HUES64 (cell line): ENCODE data around the gene MAP3K1.

Experiments used
- H3K27ac ChIP-seq: 2 replicates; pipeline ENCODE4 v1.7.0; 2013; ENCODE audit warnings: low read depth, low read length, inconsistent platforms
- H3K27me3 ChIP-seq: 2 replicates; pipeline ENCODE4 v1.6.1; 2013; ENCODE audit warnings: mild to moderate bottlenecking, low read length; ENCODE audit not compliant: insufficient read depth
- H3K36me3 ChIP-seq: 2 replicates; pipeline ENCODE4 v1.6.1; 2013; ENCODE audit warnings: mild to moderate bottlenecking, low read length; ENCODE audit not compliant: insufficient read depth
- H3K4me1 ChIP-seq: 2 replicates; pipeline ENCODE4 v1.6.1; 2013; ENCODE audit warnings: mild to moderate bottlenecking, low read length, moderate library complexity; ENCODE audit not compliant: insufficient read depth
- H3K4me3 ChIP-seq: 2 replicates; pipeline ENCODE4 v1.5.1; 2013; ENCODE audit warnings: mild to moderate bottlenecking, low read length, moderate library complexity
- H3K9ac ChIP-seq: 2 replicates; pipeline ENCODE4 v1.6.1; 2013; ENCODE audit warnings: mild to moderate bottlenecking, low read depth, low read length
- H3K9me3 ChIP-seq: 2 replicates; pipeline ENCODE4 v1.6.1; 2013; ENCODE audit warnings: low read depth, low read length; ENCODE audit not compliant: insufficient read depth
- WGBS: fragments of 150-250, 120-280 bp; methylation state at CpG from one replicate; pipeline ENCODE4 v1.1.7; 2013; ENCODE audit warnings: missing lambda C conversion rate; 5-methylcytosine and 5-hydroxymethylcytosine counted together

Gene MAP3K1

GRCh38 chr5:56801256-56801655, 14.1 kb upstream of the MAP3K1 start:
- H3K4me3 ChIP-seq, result no peak overlapping the region
- 87% methylated on average over 3 of the region's 3 CpGs for WGBS

GRCh38 chr5:56802205-56802604, 13.1 kb upstream of the MAP3K1 start:
- WGBS, result 73% methylated on average over 2 of the region's 2 CpGs
- H3K27ac ChIP-seq, result no peak overlapping the region
- no peak overlapping the region for H3K9ac ChIP-seq
- H3K27me3 ChIP-seq, result no peaks in the 10 kb centered on the region
- no peaks in the 10 kb centered on the region for H3K4me1 ChIP-seq
- no peaks in the 10 kb centered on the region for H3K36me3 ChIP-seq
- no peaks in the 10 kb centered on the region for H3K9me3 ChIP-seq
- no peak overlapping the region for H3K4me3 ChIP-seq

More at GRCh38 chr5:56801256-56801655, 14.1 kb upstream of the MAP3K1 start:
- Histone ChIP-seq H3K9ac (no peak overlapping the region), H3K36me3 (no peaks in the 10 kb centered on the region), H3K4me1 (no peaks in the 10 kb centered on the region), H3K9me3 (no peaks in the 10 kb centered on the region), H3K27ac (no peak overlapping the region), H3K27me3 (no peaks in the 10 kb centered on the region)

- no peak overlapping the region for H3K4me3 ChIP-seq
- H3K27ac ChIP-seq, result no peak overlapping the region
- H3K4me1 ChIP-seq, result no peaks in the 10 kb centered on the region
- no peak overlapping the region for H3K9ac ChIP-seq
- no peaks in the 10 kb centered on the region for H3K36me3 ChIP-seq
- no peaks in the 10 kb centered on the region for H3K27me3 ChIP-seq
- WGBS, result 95% methylated on average over 2 of the region's 2 CpGs
- H3K9me3 ChIP-seq, result no peaks in the 10 kb centered on the region
Measured at GRCh38 chr5:56803025-56803424, 12.3 kb upstream of the MAP3K1 start.

GRCh38 chr5:56803894-56804293, 11.5 kb upstream of the MAP3K1 start:
- WGBS, result 71% methylated on average over 1 of the region's 1 CpG
- H3K4me3 ChIP-seq, result no peak overlapping the region
- H3K36me3 ChIP-seq, result no peaks in the 10 kb centered on the region
- H3K27ac ChIP-seq, result no peak overlapping the region
- H3K4me1 ChIP-seq, result no peaks in the 10 kb centered on the region
- H3K27me3 ChIP-seq, result no peaks in the 10 kb centered on the region
- no peak overlapping the region for H3K9ac ChIP-seq
- no peaks in the 10 kb centered on the region for H3K9me3 ChIP-seq

- WGBS, result 87% methylated on average over 4 of the region's 5 CpGs
- H3K4me1 ChIP-seq, result no peaks in the 10 kb centered on the region
Measured at GRCh38 chr5:56807679-56808078, 7.7 kb upstream of the MAP3K1 start.

GRCh38 chr5:56808211-56808610, 7.1 kb upstream of the MAP3K1 start:
- no peak overlapping the region for H3K9ac ChIP-seq
- WGBS, result 90% methylated on average over 2 of the region's 4 CpGs
- H3K4me1 ChIP-seq, result 0 out of 2 replicates have a peak, but pooled peaks cover 1% of the 10 kb centered on the region
- H3K27ac ChIP-seq, result no peak overlapping the region
- no peaks in the 10 kb centered on the region for H3K9me3 ChIP-seq
- peaks cover 12% of the 10 kb centered on the region for H3K27me3 ChIP-seq
- H3K4me3 ChIP-seq, result no peak overlapping the region
- no peaks in the 10 kb centered on the region for H3K36me3 ChIP-seq

More at GRCh38 chr5:56807679-56808078, 7.7 kb upstream of the MAP3K1 start:
- H3K27ac ChIP-seq, result no peak overlapping the region
- no peaks in the 10 kb centered on the region for H3K36me3 ChIP-seq
- peaks cover 7% of the 10 kb centered on the region for H3K27me3 ChIP-seq
- no peaks in the 10 kb centered on the region for H3K9me3 ChIP-seq
- H3K4me3 ChIP-seq, result no peak overlapping the region
- no peak overlapping the region for H3K9ac ChIP-seq

GRCh38 chr5:56810826-56811225, 4.5 kb upstream of the MAP3K1 start:
- WGBS, result 94% methylated on average over 1 of the region's 1 CpG
- no peaks in the 10 kb centered on the region for H3K36me3 ChIP-seq
- H3K4me3 ChIP-seq, result no peak overlapping the region
- no peaks in the 10 kb centered on the region for H3K9me3 ChIP-seq
- peaks cover 7% of the 10 kb centered on the region for H3K4me1 ChIP-seq
- no peak overlapping the region for H3K9ac ChIP-seq
- peaks cover 27% of the 10 kb centered on the region for H3K27me3 ChIP-seq
- H3K27ac ChIP-seq, result no peak overlapping the region

GRCh38 chr5:56812110-56812509, 3.2 kb upstream of the MAP3K1 start:
- no peaks in the 10 kb centered on the region for H3K36me3 ChIP-seq
- H3K27ac ChIP-seq, result no peak overlapping the region
- WGBS, result 75% methylated on average over 1 of the region's 1 CpG
- H3K4me3 ChIP-seq, result no peak overlapping the region
- H3K27me3 ChIP-seq, result peaks cover 28% of the 10 kb centered on the region
- no peaks in the 10 kb centered on the region for H3K9me3 ChIP-seq
- H3K4me1 ChIP-seq, result peaks cover 7% of the 10 kb centered on the region
- H3K9ac ChIP-seq, result no peak overlapping the region

GRCh38 chr5:56813302-56813701, 2.0 kb upstream of the MAP3K1 start:
- WGBS, result 82% methylated on average over 4 of the region's 4 CpGs
- no peak overlapping the region for H3K27ac ChIP-seq
- H3K4me1 ChIP-seq, result peaks cover 18% of the 10 kb centered on the region
- no peaks in the 10 kb centered on the region for H3K9me3 ChIP-seq
- no peak overlapping the region for H3K9ac ChIP-seq
- peaks cover 40% of the 10 kb centered on the region for H3K27me3 ChIP-seq
- H3K4me3 ChIP-seq, result peak overlapping the region; percentile 1; the same call in 1 of the 2 replicates
- H3K36me3 ChIP-seq, result no peaks in the 10 kb centered on the region

- Histone ChIP-seq H3K4me3 (peak overlapping the region; percentile 85), H3K27me3 (peaks cover 40% of the 10 kb centered on the region), H3K27ac (no peak overlapping the region), H3K9me3 (no peaks in the 10 kb centered on the region), H3K9ac (peak overlapping the region; percentile 4; the same call in 1 of the 2 replicates), H3K4me1 (peaks cover 28% of the 10 kb centered on the region), H3K36me3 (no peaks in the 10 kb centered on the region)
- WGBS, result under 1% methylated on average over 31 of the region's 31 CpGs
Measured at GRCh38 chr5:56814361-56814962, 887 bp upstream of the MAP3K1 start.

GRCh38 chr5:56815658-56816545, 553 bp downstream of the MAP3K1 start:
- under 1% methylated on average over 116 of the region's 116 CpGs for WGBS
- H3K27ac ChIP-seq, result peak overlapping the region; percentile 56; the same call in 1 of the 2 replicates

More at GRCh38 chr5:56815658-56816545, 553 bp downstream of the MAP3K1 start:
- Histone ChIP-seq H3K4me3 (peak overlapping the region; percentile 85), H3K9me3 (no peaks in the 10 kb centered on the region), H3K4me1 (peaks cover 31% of the 10 kb centered on the region), H3K9ac (peak overlapping the region; percentile 78), H3K27me3 (peaks cover 40% of the 10 kb centered on the region), H3K36me3 (no peaks in the 10 kb centered on the region)
